HEK293T (cell line): Measurements from ENCODE around the gene ERC1.

Experiments
- BHLHE40 ChIP-seq: fragments of 450-650 bp; IDR thresholded peaks from 2 replicates; pipeline ENCODE4 v1.6.1; 2016; ENCODE audit warnings: mild to moderate bottlenecking, moderate library complexity, borderline replicate concordance
- FOXK2 ChIP-seq: fragments of 450-650 bp; IDR thresholded peaks from 2 replicates; pipeline ENCODE4 v1.6.1; 2016; ENCODE audit warnings: mild to moderate bottlenecking
- FOXM1 ChIP-seq: fragments of 450-650 bp; IDR thresholded peaks from 2 replicates; pipeline ENCODE4 v1.6.1; 2017; ENCODE audit warnings: mild to moderate bottlenecking, borderline replicate concordance
- HDGF ChIP-seq: fragments of 450-650 bp; IDR thresholded peaks from 2 replicates; pipeline ENCODE4 v1.6.1; 2017; ENCODE audit warnings: antibody characterized with exemption, borderline replicate concordance
- L3MBTL2 ChIP-seq: fragments of 450-650 bp; conservative IDR thresholded peaks from 2 replicates; pipeline ENCODE4 v1.6.1; 2016; ENCODE audit warnings: mild to moderate bottlenecking
- LEF1 ChIP-seq: fragments of 450-650 bp; IDR thresholded peaks from 2 replicates; pipeline ENCODE4 v1.6.1; 2017; ENCODE audit warnings: mild to moderate bottlenecking, borderline replicate concordance
- SP1 ChIP-seq: fragments of 450-650 bp; IDR thresholded peaks from 2 replicates; pipeline ENCODE4 v1.6.1; 2017
- SUZ12 ChIP-seq: fragments of 450-650 bp; IDR thresholded peaks from 2 replicates; pipeline ENCODE4 v1.6.1; 2016; ENCODE audit warnings: mild to moderate bottlenecking

- TF ChIP-seq FOXM1, result no peak
- TF ChIP-seq L3MBTL2, result no peak
- no peak for TF ChIP-seq BHLHE40
- TF ChIP-seq SP1, result no peak
- no peak for TF ChIP-seq HDGF
- TF ChIP-seq FOXK2, result no peak
- no peak for TF ChIP-seq LEF1
- no peak for TF ChIP-seq SUZ12
These were observed 197.0 kb downstream of the ERC1 start for GRCh38 chr12:1188016-1188415.
